Esophagus muscularis mucosa (tissue), 4 donors: ENCODE measurements around the gene NTN4. TPM values are rescaled to one million over a fixed set of nuclear protein-coding genes. Genes with fewer than 3 reads are reported as not detected.

Source experiments
- DNase-seq: peaks from one replicate; pipeline ENCODE4 v3.0.0-alpha.2; 2017; ENCODE audit errors: extremely low spot score
- H3K27ac ChIP-seq, 4 donors: fragments of 200-600 bp; sonication (generic); replicated peaks in 1 of 4; 1 replicate in 3 of 4; 2 replicates in 1 of 4; pipeline ENCODE4 v1.5.1; 2016 to 2019; ENCODE audit warnings: mild to moderate bottlenecking in 1 of 4
- H3K27me3 ChIP-seq, 4 donors: fragments of 200-600 bp; sonication (generic); one replicate each; pipeline versions ENCODE4 v1.5.1 to v1.6.0; 2016 to 2019
- H3K36me3 ChIP-seq, 4 donors: fragments of 200-600 bp; sonication (generic); one replicate each; pipeline ENCODE4 v1.5.1; 2016 to 2019
- H3K4me1 ChIP-seq, 4 donors: fragments of 200-600 bp; sonication (generic); one replicate each; pipeline ENCODE4 v1.5.1; 2016 to 2019
- H3K4me3 ChIP-seq, 4 donors: fragments of 200-600 bp; sonication (generic); 1 replicate in 2 of 4; 2 replicates in 2 of 4; pipeline ENCODE4 v1.5.1; 2016 to 2019; ENCODE audit warnings: mild to moderate bottlenecking in 4 of 4, moderate library complexity in 1 of 4
- H3K9me3 ChIP-seq, 4 donors: fragments of 200-600 bp; sonication (generic); 1 replicate in 3 of 4; 2 replicates in 1 of 4; pipeline ENCODE4 v1.5.1; 2016 to 2019
- EP300 ChIP-seq: sonication (generic); formaldehyde crosslinking; IDR thresholded peaks from one replicate; pipeline ENCODE4 v1.6.1; 2017; ENCODE audit warnings: antibody characterized with exemption
- POLR2A ChIP-seq: fragments of 450-650 bp; IDR thresholded peaks from one replicate; pipeline ENCODE4 v1.6.1; 2017; ENCODE audit warnings: antibody characterized with exemption, moderate library complexity, mild to moderate bottlenecking, low read depth
- POLR2AphosphoS5 ChIP-seq, 2 donors: sonication (generic); formaldehyde crosslinking; IDR thresholded peaks; one replicate each; pipeline ENCODE4 v1.6.1; 2017; ENCODE audit warnings: antibody characterized with exemption in 2 of 2
- WGBS: methylation state at CpG from one replicate; pipeline ENCODE4 v1.1.5; 2018; 5-methylcytosine and 5-hydroxymethylcytosine counted together
- intact Hi-C: fragments of 100-400 bp; cut with DNase I; formaldehyde crosslinking; loops from one replicate; pipeline ENCODE4 v1.15.1; 2023
- total RNA-seq, 4 donors: library from RNA; depleted of rRNA; stranded (reverse); fragments of >200 nt; gene quantifications; one replicate each; pipeline versions ENCODE4 v1.1.0 to v1.2.1, GENCODE V29; 2016
- TF ChIP-seq, protein P1 (sequence below), 3 experiments: fragments of 200-600 bp in 2 of 3; fragments of 450-650 bp in 1 of 3; sonication (generic) in 2 of 3; IDR thresholded peaks; one replicate each; pipeline ENCODE4 v1.5.1; 2017 to 2019; ENCODE audit warnings: antibody characterized with exemption in 3 of 3, mild to moderate bottlenecking in 2 of 3, moderate library complexity in 1 of 3

The NTN4 gene
- total RNA-seq, 4 donors from 2014 or later = 46.7 to 73.1 (median 52.7) TPM

DNA sequence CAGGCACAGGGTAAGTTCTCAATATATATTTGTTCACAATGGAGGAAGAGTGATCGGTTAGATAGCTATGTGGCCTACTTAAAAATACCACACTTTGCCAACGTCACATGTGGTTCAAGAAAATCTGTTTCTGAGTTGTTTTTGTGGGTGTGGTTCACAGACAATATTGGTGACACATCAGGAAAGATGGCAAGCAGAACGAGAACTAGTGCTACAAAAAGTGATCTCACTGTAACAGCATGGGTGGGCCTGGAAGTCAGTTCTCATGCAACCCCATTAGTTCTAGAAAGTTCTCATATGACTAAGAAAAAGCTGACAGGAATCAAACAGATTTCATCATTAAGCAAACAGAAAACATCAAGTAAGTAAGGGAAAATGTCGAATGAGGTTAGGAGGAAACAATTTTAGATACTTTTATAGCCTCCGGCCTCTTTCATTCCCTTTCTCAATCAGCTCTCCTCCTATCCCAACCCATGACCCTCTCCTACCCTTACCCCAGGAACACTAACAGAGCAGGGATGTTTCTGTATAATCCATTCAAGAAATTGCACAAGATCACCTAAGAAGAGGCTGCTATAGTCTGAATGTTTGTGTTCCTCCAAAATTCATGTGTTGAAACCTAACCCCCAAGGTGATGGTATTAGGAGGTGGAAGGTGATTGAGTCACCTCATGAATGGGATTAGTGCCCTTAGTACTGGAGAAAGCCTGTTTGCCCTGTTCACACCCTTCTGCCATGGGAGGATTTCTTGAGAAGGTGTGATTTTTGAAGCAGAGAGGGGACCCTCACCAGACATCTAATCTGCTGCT is 15.5 kb upstream of the NTN4 start:
- 68% methylated on average over 5 of the region's 5 CpGs for WGBS
- peak overlapping the region; percentile 48 to 57 (median 54) for H3K27ac ChIP-seq

DNA sequence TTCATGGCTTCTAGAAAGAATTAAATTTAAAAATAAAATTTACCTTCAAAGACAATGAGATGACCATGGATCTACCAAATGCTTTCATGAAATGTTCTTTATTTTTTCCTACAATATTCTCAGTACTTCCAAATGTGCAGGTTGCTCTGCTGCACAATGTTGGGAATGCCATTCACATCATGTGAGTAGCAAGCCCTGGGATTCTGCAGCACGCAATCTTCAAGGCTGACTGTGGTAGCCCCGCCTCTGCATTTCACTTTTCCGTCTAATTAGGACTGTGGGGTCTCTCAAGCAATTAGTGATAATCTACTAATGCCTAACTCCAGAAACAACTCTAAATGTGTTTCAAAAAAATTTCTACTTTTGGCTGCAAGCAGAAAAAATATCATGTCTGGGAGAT is 13.7 kb upstream of the NTN4 start:
- H3K36me3 ChIP-seq = no peaks in the 10 kb centered on the region
- 63% methylated on average over 3 of the region's 3 CpGs for WGBS
- H3K4me3 ChIP-seq = no peak overlapping the region
- TF ChIP-seq POLR2AphosphoS5 (IDR thresholded peaks at IDR 0.05) (no peak), EP300 (no peak), POLR2A (no peak)
- TF ChIP-seq, protein P1, sequence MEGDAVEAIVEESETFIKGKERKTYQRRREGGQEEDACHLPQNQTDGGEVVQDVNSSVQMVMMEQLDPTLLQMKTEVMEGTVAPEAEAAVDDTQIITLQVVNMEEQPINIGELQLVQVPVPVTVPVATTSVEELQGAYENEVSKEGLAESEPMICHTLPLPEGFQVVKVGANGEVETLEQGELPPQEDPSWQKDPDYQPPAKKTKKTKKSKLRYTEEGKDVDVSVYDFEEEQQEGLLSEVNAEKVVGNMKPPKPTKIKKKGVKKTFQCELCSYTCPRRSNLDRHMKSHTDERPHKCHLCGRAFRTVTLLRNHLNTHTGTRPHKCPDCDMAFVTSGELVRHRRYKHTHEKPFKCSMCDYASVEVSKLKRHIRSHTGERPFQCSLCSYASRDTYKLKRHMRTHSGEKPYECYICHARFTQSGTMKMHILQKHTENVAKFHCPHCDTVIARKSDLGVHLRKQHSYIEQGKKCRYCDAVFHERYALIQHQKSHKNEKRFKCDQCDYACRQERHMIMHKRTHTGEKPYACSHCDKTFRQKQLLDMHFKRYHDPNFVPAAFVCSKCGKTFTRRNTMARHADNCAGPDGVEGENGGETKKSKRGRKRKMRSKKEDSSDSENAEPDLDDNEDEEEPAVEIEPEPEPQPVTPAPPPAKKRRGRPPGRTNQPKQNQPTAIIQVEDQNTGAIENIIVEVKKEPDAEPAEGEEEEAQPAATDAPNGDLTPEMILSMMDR (IDR thresholded peaks at IDR 0.05) = no peak
- no peak overlapping the region for H3K27ac ChIP-seq
- H3K9me3 ChIP-seq = no peaks in the 10 kb centered on the region
- H3K27me3 ChIP-seq = no peaks in the 10 kb centered on the region
- H3K4me1 ChIP-seq = peaks cover 10 to 31% (median 23%) of the 10 kb centered on the region in 4 donors
- intact Hi-C loops = no loop called here
- DNase-seq = no peak

More for the DNA sequence above, 15.5 kb upstream of the NTN4 start:
- H3K9me3 ChIP-seq = no peaks in the 10 kb centered on the region
- no peaks in the 10 kb centered on the region for H3K27me3 ChIP-seq
- intact Hi-C loops = no loop called here
- no peaks in the 10 kb centered on the region for H3K36me3 ChIP-seq
- peaks cover 10 to 31% (median 23%) of the 10 kb centered on the region in 4 donors for H3K4me1 ChIP-seq
- no peak for DNase-seq
- TF ChIP-seq POLR2AphosphoS5 (IDR thresholded peaks at IDR 0.05) (peak; percentile 6 to 20), EP300 (no peak)
- H3K4me3 ChIP-seq = no peak overlapping the region

DNA sequence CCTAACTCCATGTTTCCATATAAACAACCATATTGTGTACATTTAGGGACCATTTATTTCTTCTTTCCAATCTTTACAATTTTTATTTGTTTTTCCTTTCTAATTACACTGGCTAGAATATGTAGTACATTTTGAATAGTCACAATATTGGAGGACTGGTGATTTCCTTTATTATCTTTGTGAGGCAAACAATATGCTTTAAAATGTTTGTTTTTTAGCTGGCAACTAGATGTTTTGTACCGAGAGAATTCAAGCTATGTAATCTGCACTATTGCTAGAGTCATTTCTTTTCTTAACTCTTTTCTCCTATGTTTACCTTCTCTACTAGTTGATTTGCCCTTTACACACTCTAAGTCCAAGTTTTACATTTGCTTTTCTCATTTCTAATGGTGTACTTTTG is 13.3 kb upstream of the NTN4 start:
- WGBS = 89% methylated on average over 1 of the region's 1 CpG
- H3K27ac ChIP-seq = peak overlapping the region in 1 of 4 donors; percentile 70

DNA sequence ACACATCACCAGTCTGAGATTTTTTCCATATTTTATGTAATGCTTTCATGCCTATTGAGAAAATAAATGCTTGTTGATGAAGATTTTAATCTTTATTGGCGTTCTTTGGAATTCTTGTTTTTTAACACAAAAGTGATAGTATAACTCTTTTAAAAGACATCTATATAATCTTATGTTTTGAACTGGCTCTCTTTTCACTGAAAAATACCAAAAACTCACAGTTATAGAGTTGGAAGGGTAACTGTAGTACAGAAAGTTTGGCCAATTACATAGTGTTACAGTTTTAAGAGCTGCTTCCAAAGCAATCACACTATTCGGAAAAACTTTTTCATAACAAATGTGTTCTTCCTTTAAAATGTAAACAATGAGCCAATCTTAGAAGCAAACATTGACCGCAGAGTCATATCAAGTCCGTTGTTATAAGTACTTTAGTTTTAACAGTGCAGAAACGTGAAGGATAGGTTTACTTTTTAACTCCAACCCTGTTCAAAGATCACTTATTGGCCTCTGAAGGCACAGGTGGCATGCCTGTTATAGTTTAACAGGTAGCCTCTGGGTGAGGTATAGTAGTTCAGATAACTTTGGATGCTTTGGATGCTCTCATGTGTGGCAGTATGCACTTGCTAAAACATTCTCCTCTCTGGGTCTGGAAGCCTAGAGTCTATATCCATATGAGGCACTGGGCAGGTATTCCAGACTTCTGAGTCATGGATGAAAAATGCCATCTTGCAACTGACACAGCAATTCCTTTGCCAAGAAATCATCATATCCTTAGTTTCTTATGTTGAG is 12.1 kb upstream of the NTN4 start:
- no peaks in the 10 kb centered on the region for H3K36me3 ChIP-seq
- H3K4me3 ChIP-seq = no peak overlapping the region
- TF ChIP-seq POLR2A (no peak), EP300 (no peak), POLR2AphosphoS5 (IDR thresholded peaks at IDR 0.05) (peak; percentile 18 to 65)
- TF ChIP-seq, protein P1 (IDR thresholded peaks at IDR 0.05) = no peak
- H3K27ac ChIP-seq = peak overlapping the region; percentile 68 to 70 (median 70)
- H3K27me3 ChIP-seq = no peaks in the 10 kb centered on the region
- intact Hi-C loops = no loop called here
- H3K4me1 ChIP-seq = peaks cover 10 to 31% (median 23%) of the 10 kb centered on the region in 4 donors
- DNase-seq = no peak
- H3K9me3 ChIP-seq = no peaks in the 10 kb centered on the region
- WGBS = 42% methylated on average over 5 of the region's 5 CpGs

More for the DNA sequence above, 13.3 kb upstream of the NTN4 start:
- TF ChIP-seq EP300 (no peak), POLR2AphosphoS5 (IDR thresholded peaks at IDR 0.05) (no peak), POLR2A (no peak)
- TF ChIP-seq, protein P1 (IDR thresholded peaks at IDR 0.05) = no peak
- Histone ChIP-seq H3K27me3 (no peaks in the 10 kb centered on the region), H3K9me3 (no peaks in the 10 kb centered on the region), H3K36me3 (no peaks in the 10 kb centered on the region), H3K4me3 (no peak overlapping the region), H3K4me1 (peaks cover 10 to 31% (median 23%) of the 10 kb centered on the region in 4 donors)
- DNase-seq = no peak
- intact Hi-C loops = no loop called here

DNA sequence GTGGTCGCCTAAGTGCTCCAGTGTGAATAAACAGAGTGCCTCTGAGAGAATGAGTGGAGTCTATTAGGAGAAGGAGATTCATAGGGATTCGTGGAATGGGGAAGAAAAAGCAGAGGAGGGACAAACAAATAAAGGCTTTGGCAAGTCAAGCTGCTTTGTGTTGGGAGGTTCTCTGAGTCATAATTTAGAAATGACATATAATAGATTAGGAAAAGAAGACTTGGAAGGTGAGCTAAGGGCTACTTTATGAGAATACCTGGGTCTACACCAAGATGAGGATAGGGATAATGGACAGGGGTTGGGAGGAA is 6.4 kb upstream of the NTN4 start:
- 71% methylated on average over 2 of the region's 2 CpGs for WGBS
- intact Hi-C loops = no loop called here
- Histone ChIP-seq H3K36me3 (no peaks in the 10 kb centered on the region), H3K27me3 (no peaks in the 10 kb centered on the region), H3K27ac (no peak overlapping the region), H3K4me1 (peaks cover 0 to 6% (median 2%) of the 10 kb centered on the region in 4 donors), H3K4me3 (no peak overlapping the region), H3K9me3 (no peaks in the 10 kb centered on the region)
- no peak for DNase-seq
- no peak for TF ChIP-seq POLR2A
- no peak for TF ChIP-seq EP300
- TF ChIP-seq, protein P1 (IDR thresholded peaks at IDR 0.05) = no peak
- TF ChIP-seq POLR2AphosphoS5 (IDR thresholded peaks at IDR 0.05) = no peak
